HepG2 (cell line): ENCODE results near the gene PANK4. TPM values are rescaled to one million over a fixed set of nuclear protein-coding genes. Genes with fewer than 3 reads are reported as not detected.

ENCODE experiments used
- ATAC-seq: fragments of 200-7000 bp; cut with Tn5 transposase; 3 replicates; pipeline ENCODE4 v1.9.1; 2020; ENCODE audit warnings: mild to moderate bottlenecking, moderate library complexity
- BruUV-seq: library from RNA; stranded (reverse); fragments of 400-500 nt; replicated peaks from 2 replicates; lab custom pipeline; 2021; lab: Mats Ljungman, UMichigan
- CTCF ChIA-PET: fragments of 300-600 bp; formaldehyde crosslinking; extraction: SDS; loops from one replicate; lab custom pipeline; 2021; ENCODE audit warnings: low total read pairs, inconsistent platforms, low intra/inter-chr PET ratio; lab: Yijun Ruan, JAX
- POLR2A ChIA-PET: fragments of 350-600 bp; sonication (Branson Sonifier 250); formaldehyde crosslinking; loops from one replicate; lab custom pipeline; 2020; ENCODE audit warnings: antibody characterized with exemption, inconsistent platforms; lab: Yijun Ruan, JAX
- DNase-seq: peaks from one replicate; pipeline ENCODE4 v3.0.0-alpha.2; 2015; ENCODE audit warnings: low spot score
- FAIRE-seq: peaks from 3 replicates; lab custom pipeline; 2011; peaks lifted over from hg19 to GRCh38; lab: Jason Lieb, UNC
- H2AFZ ChIP-seq: one replicate; pipeline ENCODE4 v1.6.1; 2011; ENCODE audit warnings: low read length, inconsistent platforms
- H3K27ac ChIP-seq: fragments of 300-600 bp; 3 replicates; pipeline ENCODE4 v1.8.0; 2011; ENCODE audit warnings: mixed run types, mild to moderate bottlenecking, mixed read lengths, low read length, inconsistent platforms; ENCODE audit not compliant: insufficient read depth; ENCODE audit errors: extremely low read length
- H3K27me3 ChIP-seq, 2 experiments: fragments of 200-600 bp in 1 of 2; 2 replicates in 1 of 2; 3 replicates in 1 of 2; pipeline versions ENCODE4 v1.6.0 to v1.8.0; 2011; ENCODE audit warnings: low read length in 2 of 2, mild to moderate bottlenecking in 2 of 2, moderate library complexity in 2 of 2, inconsistent platforms in 1 of 2; ENCODE audit not compliant: insufficient read depth in 2 of 2, control insufficient read depth in 1 of 2
- H3K36me3 ChIP-seq, 2 experiments: fragments of 200-600 bp in 1 of 2; replicated peaks in 1 of 2; 2 replicates in 1 of 2; 3 replicates in 1 of 2; pipeline versions ENCODE4 v1.5.1 to v1.8.0; 2011; ENCODE audit warnings: low read length in 2 of 2, inconsistent platforms in 1 of 2; ENCODE audit not compliant: insufficient read depth in 2 of 2, control insufficient read depth in 1 of 2
- H3K4me1 ChIP-seq: 2 replicates; pipeline ENCODE4 v1.5.1; 2012; ENCODE audit warnings: low read length, inconsistent platforms; ENCODE audit not compliant: insufficient read depth
- H3K4me2 ChIP-seq: 2 replicates; pipeline ENCODE4 v1.6.0; 2011; ENCODE audit warnings: low read depth, low read length, inconsistent platforms
- H3K4me3 ChIP-seq, 3 experiments: fragments of 200-600 bp in 1 of 3; sonication (generic), shearing (Covaris generic) in 1 of 3; replicated peaks in 1 of 3; 2 replicates each; pipeline ENCODE4 v1.5.1; 2011 to 2016; ENCODE audit warnings: low read length in 3 of 3, inconsistent platforms in 2 of 3, low read depth in 2 of 3, mild to moderate bottlenecking in 2 of 3, control low read depth in 1 of 3, mixed read lengths in 1 of 3; ENCODE audit not compliant: insufficient read depth in 1 of 3
- H3K79me2 ChIP-seq: one replicate; pipeline ENCODE4 v1.6.1; 2011; ENCODE audit warnings: low read length, inconsistent platforms; ENCODE audit not compliant: insufficient read depth
- H3K9ac ChIP-seq: 2 replicates; pipeline ENCODE4 v1.6.0; 2011; ENCODE audit warnings: mild to moderate bottlenecking, low read depth, low read length, inconsistent platforms; ENCODE audit not compliant: insufficient read depth
- H3K9me3 ChIP-seq: 2 replicates; pipeline ENCODE4 v1.5.1; 2012; ENCODE audit warnings: mild to moderate bottlenecking, low read length
- H4K20me1 ChIP-seq: 2 replicates; pipeline ENCODE4 v1.6.0; 2011; ENCODE audit warnings: inconsistent platforms, mild to moderate bottlenecking, low read length, moderate library complexity; ENCODE audit not compliant: insufficient read depth
- CC2D1A ChIP-seq: sonication (generic); formaldehyde crosslinking; IDR thresholded peaks from 2 replicates; pipeline ENCODE4 v1.8.1; 2023; ENCODE audit warnings: mild to moderate bottlenecking, missing genetic modification reagents
- EZH2 ChIP-seq: conservative IDR thresholded peaks from 2 replicates; pipeline ENCODE4 v1.6.1; 2012; ENCODE audit warnings: mild to moderate bottlenecking, low read depth, low read length, moderate library complexity
- UBTF ChIP-seq: sonication (generic); formaldehyde crosslinking; IDR thresholded peaks from 2 replicates; pipeline ENCODE4 v1.4.0; 2020; ENCODE audit warnings: mild to moderate bottlenecking, missing genetic modification reagents
- ZNF142 ChIP-seq: sonication (generic); formaldehyde crosslinking; IDR thresholded peaks from 2 replicates; pipeline ENCODE4 v1.4.0; 2020; ENCODE audit warnings: missing genetic modification reagents
- ZNF574 ChIP-seq: sonication (generic); formaldehyde crosslinking; IDR thresholded peaks from 2 replicates; pipeline ENCODE4 v1.4.0; 2020; ENCODE audit warnings: missing genetic modification reagents
- WGBS: methylation state at CpG from one replicate; pipeline ENCODE4 v1.1.6; 2017; ENCODE audit warnings: low lambda C conversion rate; 5-methylcytosine and 5-hydroxymethylcytosine counted together
- in situ Hi-C: cut with HindIII; loops from 2 replicates; pipeline ENCODE4 v1.10.0; 2017; ENCODE audit warnings: low pct_unique_long_range_greater_than_20kb; ENCODE audit not compliant: extremely low pct_ligation_motif_present
- intact Hi-C: fragments of 100-400 bp; cut with micrococcal nuclease; formaldehyde crosslinking; loops from one replicate; pipeline ENCODE4 v1.10.0; 2022; ENCODE audit not compliant: unreplicated experiment
- polyA plus RNA-seq, 8 experiments: library from polyadenylated mRNA; depleted of rRNA in 3 of 8; stranded (reverse) in 7 of 8; unstranded in 1 of 8; fragments of >200 nt; fragmentation: Illumina TruSeq in 4 of 8; extraction: Trizol in 4 of 8; gene quantifications; 2 replicates each; pipeline versions ENCODE4 v1.2.1 to v1.2.3, GENCODE V29; 2011 to 2016; ENCODE audit warnings: low read depth in 4 of 8, missing spikeins in 1 of 8, mixed read lengths in 1 of 8; ENCODE audit not compliant: insufficient read depth in 1 of 8
- total RNA-seq, 5 experiments: library from RNA; depleted of rRNA; stranded (reverse); fragments of >200 nt; fragmentation: Illumina TruSeq; extraction: Trizol; gene quantifications; 2 replicates each; pipeline ENCODE4 v1.2.3, GENCODE V29; 2016; ENCODE audit warnings: low read depth in 1 of 5

The PANK4 gene
- total and polyA plus RNA-seq, 2 of the 13 experiments (the other 11 are each of a cell fraction or from before 2014, with no cell fraction given) = 17.4 to 19.3 TPM

- 0% methylated on average over 2 of the region's 91 CpGs for WGBS
- DNase-seq (no peak), ATAC-seq (no peak), FAIRE-seq (no peak)
- intact Hi-C loops (no loop called here), in situ Hi-C loops (no loop called here)
- Histone ChIP-seq H3K4me3 (peak within 1 kb of the TSS; percentile 37 to 65 (median 46); a peak in 4 of 6 replicates), H3K4me2 (peak within 1 kb of the TSS; percentile 87), H3K9ac (no peak within 1 kb of the TSS), H3K79me2 (peaks cover 10% of the 10 kb centered on the region), H4K20me1 (peaks cover 10% of the 10 kb centered on the region; the same call in 1 of the 2 replicates), H2AFZ (no peak within 1 kb of the TSS), H3K36me3 (no peaks in the 10 kb centered on the region), H3K9me3 (no peaks in the 10 kb centered on the region), H3K27me3 (peaks cover 20 to 74% of the 10 kb centered on the region in 2 experiments), H3K27ac (no peak within 1 kb of the TSS), H3K4me1 (peaks cover 37% of the 10 kb centered on the region)
- ChIA-PET POLR2A (interaction anchor here (1.1 to 1.4 kb wide), 3 partner anchors 14 to 117 kb away, joined by 3 to 4 read pairs (median 3); no protein-coding TSS in a partner anchor), CTCF (interaction anchor here (1.9 kb wide), 1 partner anchor 18 kb away, joined by 9 read pairs; no protein-coding TSS in a partner anchor)
- no TSS peak for BruUV-seq
- TF ChIP-seq EZH2 (peak; percentile 67), UBTF (CRISPR knock-in tag) (peak; percentile 2; the same call in 1 of the 2 replicates), ZNF574 (CRISPR knock-in tag) (0 out of 2 replicates have a peak, but pooled peaks have one; percentile 4), CC2D1A (CRISPR knock-in tag) (no peak), ZNF142 (no peak)
Measured at GRCh38 chr1:2529784-2530512, 3.6 kb upstream of the PANK4 start, which contains the start of gene HES5. Gene HES5, minus strand, starts transcription at chr1:2530263. Its CDS starts 99 bp downstream, at chr1:2530164.
